HepG2 (cell line): ENCODE data around the gene LEPROT. TPM values are rescaled to one million over a fixed set of nuclear protein-coding genes. Genes with fewer than 3 reads are reported as not detected.

Source experiments
- CERS6 ChIP-seq: sonication (generic); formaldehyde crosslinking; IDR thresholded peaks from 2 replicates; pipeline ENCODE4 v1.5.0; 2020; ENCODE audit warnings: missing genetic modification reagents
- EP300 ChIP-seq, 3 experiments: sonication (generic) in 1 of 3; formaldehyde crosslinking in 1 of 3; IDR thresholded peaks; 2 replicates each; pipeline versions ENCODE4 v1.5.1 to v1.6.1; 2011 to 2020; ENCODE audit warnings: low read depth in 2 of 3, low read length in 2 of 3, borderline replicate concordance in 1 of 3, improper control_type of control experiment in 1 of 3, mild to moderate bottlenecking in 1 of 3, missing genetic modification reagents in 1 of 3, moderate library complexity in 1 of 3
- GATA4 ChIP-seq: sonication (generic); IDR thresholded peaks from 2 replicates; pipeline ENCODE4 v1.6.1; 2016; ENCODE audit warnings: antibody characterized with exemption, low read depth, borderline replicate concordance
- GTF2F1 ChIP-seq: fragments of 150-350 bp; IDR thresholded peaks from 2 replicates; pipeline ENCODE4 v1.6.1; 2014; ENCODE audit warnings: low read length
- HMGXB4 ChIP-seq, 2 experiments: sonication (generic) in 1 of 2; formaldehyde crosslinking in 1 of 2; IDR thresholded peaks; 2 replicates each; pipeline versions ENCODE4 v1.4.0 to v1.6.1; 2018 to 2020; ENCODE audit warnings: missing genetic modification reagents in 2 of 2, borderline replicate concordance in 1 of 2, low read depth in 1 of 2, mild to moderate bottlenecking in 1 of 2, missing biosample characterization in 1 of 2
- HOMEZ ChIP-seq: IDR thresholded peaks from 2 replicates; pipeline ENCODE4 v1.6.1; 2016; ENCODE audit warnings: low read depth
- HOXA3 ChIP-seq: sonication (generic); formaldehyde crosslinking; IDR thresholded peaks from 2 replicates; pipeline ENCODE4 v1.5.0; 2020; ENCODE audit warnings: missing genetic modification reagents
- PCBP1 ChIP-seq: fragments of 200-400 bp; formaldehyde crosslinking; IDR thresholded peaks from 2 replicates; pipeline ENCODE4 v1.6.1; 2017; ENCODE audit warnings: mild to moderate bottlenecking, low read depth, low read length, borderline replicate concordance
- PTBP1 ChIP-seq: fragments of 200-400 bp; formaldehyde crosslinking; IDR thresholded peaks from 2 replicates; pipeline ENCODE4 v1.6.1; 2018; ENCODE audit warnings: low read length, low read depth; ENCODE audit not compliant: poor library complexity, severe bottlenecking
- SMAD9 ChIP-seq: sonication (generic); formaldehyde crosslinking; IDR thresholded peaks from 2 replicates; pipeline ENCODE4 v1.5.1; 2020; ENCODE audit warnings: mild to moderate bottlenecking, missing genetic modification reagents
- ZBTB42 ChIP-seq: sonication (generic); formaldehyde crosslinking; IDR thresholded peaks from 2 replicates; pipeline ENCODE4 v1.5.0; 2020; ENCODE audit warnings: mild to moderate bottlenecking, missing genetic modification reagents
- ZNF207 ChIP-seq: fragments of 450-650 bp; IDR thresholded peaks from 2 replicates; pipeline ENCODE4 v1.6.1; 2016; ENCODE audit warnings: antibody characterized with exemption, borderline replicate concordance
- ZNF280D ChIP-seq: sonication (generic); formaldehyde crosslinking; IDR thresholded peaks from 2 replicates; pipeline ENCODE4 v1.5.1; 2020; ENCODE audit warnings: mild to moderate bottlenecking, missing genetic modification reagents
- ZNF333 ChIP-seq: sonication (generic); formaldehyde crosslinking; IDR thresholded peaks from 2 replicates; pipeline ENCODE4 v1.4.0; 2020; ENCODE audit warnings: mild to moderate bottlenecking, missing genetic modification reagents, borderline replicate concordance
- ZNF343 ChIP-seq: sonication (generic); formaldehyde crosslinking; IDR thresholded peaks from 2 replicates; pipeline ENCODE4 v1.4.0; 2020; ENCODE audit warnings: mild to moderate bottlenecking, missing genetic modification reagents
- ZNF547 ChIP-seq: sonication (generic); formaldehyde crosslinking; IDR thresholded peaks from 2 replicates; pipeline ENCODE4 v1.5.1; 2020; ENCODE audit warnings: mild to moderate bottlenecking, missing genetic modification reagents
- ZNF629 ChIP-seq: sonication (generic); formaldehyde crosslinking; conservative IDR thresholded peaks from 2 replicates; pipeline ENCODE4 v1.5.0; 2020; ENCODE audit warnings: missing genetic modification reagents
- ZNF747 ChIP-seq: sonication (generic); formaldehyde crosslinking; IDR thresholded peaks from 2 replicates; pipeline ENCODE4 v1.8.1; 2023; ENCODE audit warnings: missing genetic modification reagents, mild to moderate bottlenecking, borderline replicate concordance
- ZNF782 ChIP-seq: sonication (generic); formaldehyde crosslinking; IDR thresholded peaks from 2 replicates; pipeline ENCODE4 v1.4.0; 2020; ENCODE audit warnings: missing genetic modification reagents, mild to moderate bottlenecking, borderline replicate concordance
- ZNF883 ChIP-seq: sonication (generic); formaldehyde crosslinking; IDR thresholded peaks from 2 replicates; pipeline ENCODE4 v1.5.1; 2020; ENCODE audit warnings: mild to moderate bottlenecking, missing genetic modification reagents; ENCODE audit errors: not compliant biosample characterization
- polyA plus RNA-seq, 8 experiments: library from polyadenylated mRNA; depleted of rRNA in 3 of 8; stranded (reverse) in 7 of 8; unstranded in 1 of 8; fragments of >200 nt; fragmentation: Illumina TruSeq in 4 of 8; extraction: Trizol in 4 of 8; gene quantifications; 2 replicates each; pipeline versions ENCODE4 v1.2.1 to v1.2.3, GENCODE V29; 2011 to 2016; ENCODE audit warnings: low read depth in 4 of 8, missing spikeins in 1 of 8, mixed read lengths in 1 of 8; ENCODE audit not compliant: insufficient read depth in 1 of 8
- total RNA-seq, 5 experiments: library from RNA; depleted of rRNA; stranded (reverse); fragments of >200 nt; fragmentation: Illumina TruSeq; extraction: Trizol; gene quantifications; 2 replicates each; pipeline ENCODE4 v1.2.3, GENCODE V29; 2016; ENCODE audit warnings: low read depth in 1 of 5

LEPROT gene
- total and polyA plus RNA-seq, 2 of the 13 experiments (the other 11 are each of a cell fraction or from before 2014, with no cell fraction given) = 36.8 to 51.4 TPM

DNA sequence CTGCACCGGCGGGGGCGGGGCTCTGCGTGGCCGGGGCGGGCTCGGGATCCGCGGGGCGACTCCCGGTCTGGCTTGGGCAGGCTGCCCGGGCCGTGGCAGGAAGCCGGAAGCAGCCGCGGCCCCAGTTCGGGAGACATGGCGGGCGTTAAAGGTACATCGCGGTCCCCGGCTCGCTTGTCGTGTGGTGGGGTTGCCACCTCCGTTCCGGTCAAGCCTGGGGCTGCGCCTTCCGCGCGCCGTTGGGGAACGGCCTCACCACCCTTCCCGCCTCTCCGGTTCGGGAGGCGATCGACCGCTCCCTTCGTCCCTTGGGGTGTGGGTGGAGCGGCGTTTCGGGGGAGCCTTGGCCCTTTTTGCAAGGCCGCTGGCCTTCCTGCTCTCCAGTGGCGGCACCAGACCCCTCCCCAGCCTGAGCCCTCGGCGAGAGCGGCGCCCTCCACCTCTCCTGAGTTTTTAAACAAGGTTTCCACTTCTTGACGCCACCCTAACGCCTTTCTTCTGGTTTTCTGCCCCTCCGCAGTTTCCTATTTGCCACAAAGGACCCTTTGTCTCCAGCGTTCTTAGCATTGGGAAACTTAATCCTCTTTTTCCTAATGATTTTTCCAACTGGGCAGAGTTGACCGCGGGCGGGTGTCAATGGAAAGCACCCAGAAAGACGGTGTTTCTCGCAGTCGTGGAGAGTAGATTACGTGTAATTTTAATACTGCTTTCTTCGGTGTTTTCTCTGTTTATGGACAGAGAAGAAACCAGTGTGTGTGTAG is at the start of gene LEPROT, which contains the start of gene LEPR (continued):
- TF ChIP-seq HMGXB4 (CRISPR knock-in tag; IDR thresholded peaks at IDR 0.05; ENCODE audit: borderline replicate concordance in 1 of 2, low read depth in 1 of 2) = peak; percentile 58 to 84; a peak in 3 of 4 replicates
- TF ChIP-seq ZNF782 (CRISPR knock-in tag) = peak; percentile 78; the same call in 1 of the 2 replicates
- TF ChIP-seq ZNF333 (CRISPR knock-in tag) = no peak; the same call in 1 of the 2 replicates
- TF ChIP-seq SMAD9 = no peak
- no peak for TF ChIP-seq ZNF747 (CRISPR knock-in tag)
- no peak for TF ChIP-seq PCBP1
- no peak for TF ChIP-seq ZNF280D (CRISPR knock-in tag)
- TF ChIP-seq CERS6 (CRISPR knock-in tag) = no peak
- TF ChIP-seq ZNF629 (CRISPR knock-in tag) = no peak
- TF ChIP-seq HOXA3 (CRISPR knock-in tag) = peak; percentile 82
- TF ChIP-seq GATA4 = 0 out of 2 replicates have a peak, but pooled peaks have one; percentile 39
- TF ChIP-seq ZNF207 = no peak
- no peak for TF ChIP-seq ZNF343 (CRISPR knock-in tag)
- TF ChIP-seq ZNF883 (CRISPR knock-in tag) = peak; percentile 65
- TF ChIP-seq HOMEZ = no peak
- TF ChIP-seq ZBTB42 (CRISPR knock-in tag) = 0 out of 2 replicates have a peak, but pooled peaks have one; percentile 68
- 0 out of 4 replicates have a peak, but pooled peaks of 1 of the 2 experiments have one; percentile 5 for TF ChIP-seq EP300 (IDR thresholded peaks at IDR 0.05; ENCODE audit: low read depth in 2 of 2, low read length in 2 of 2)
- no peak for TF ChIP-seq EP300 (CRISPR knock-in tag; IDR thresholded peaks at IDR 0.05; ENCODE audit: borderline replicate concordance)
- no peak for TF ChIP-seq PTBP1
- TF ChIP-seq ZNF547 (CRISPR knock-in tag) = peak; percentile 78
- no peak for TF ChIP-seq GTF2F1
